NCI-H2227 (cell line): Measurements from ENCODE around the gene REPIN1.

Experiments used
- DNase-seq: peaks from one replicate; lab custom pipeline; 2025; ENCODE audit not compliant: unreplicated experiment; lab: John Stamatoyannopoulos, UW

The REPIN1 gene

DNA sequence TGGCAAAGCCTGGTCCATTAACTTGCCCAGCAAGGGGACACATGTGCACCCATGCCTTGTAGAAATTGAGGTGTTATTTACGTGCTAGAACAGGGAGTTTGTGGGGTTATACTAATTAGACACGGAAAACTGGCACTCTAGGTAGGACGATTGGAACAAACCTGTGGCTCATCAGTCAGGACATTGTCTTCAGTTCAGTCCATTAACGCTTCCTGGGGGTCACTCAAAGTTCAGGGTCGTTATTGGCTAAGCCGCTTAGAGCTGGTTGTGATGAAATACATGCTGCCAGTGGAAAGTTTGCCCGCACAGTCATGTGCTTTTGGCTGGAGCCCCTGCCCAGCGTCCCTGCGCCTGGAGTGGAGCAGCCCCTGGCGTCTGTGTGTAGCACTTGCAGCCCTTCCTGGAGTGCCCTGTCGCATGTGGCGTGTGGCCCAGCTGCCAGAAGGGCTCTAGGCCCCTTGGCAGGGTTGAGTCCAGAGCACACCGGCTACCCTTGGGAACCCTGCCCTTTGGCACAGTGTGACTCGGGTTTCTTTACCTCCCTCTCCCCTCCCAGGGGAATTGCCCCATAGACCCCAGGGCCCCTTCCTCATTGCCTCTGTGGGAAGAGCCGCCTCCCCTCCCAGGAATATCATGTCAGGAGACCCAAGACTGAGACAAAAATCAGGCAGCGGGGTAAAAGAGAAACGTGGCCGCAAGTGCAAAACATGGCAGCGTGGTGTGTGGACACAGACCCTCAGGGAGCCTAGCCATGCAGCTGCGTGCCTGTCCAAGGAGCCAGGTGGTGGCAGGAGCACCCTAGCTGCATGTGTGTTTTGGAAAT, 20.3 kb downstream of the REPIN1 start:
- DNase-seq: no peak

DNA sequence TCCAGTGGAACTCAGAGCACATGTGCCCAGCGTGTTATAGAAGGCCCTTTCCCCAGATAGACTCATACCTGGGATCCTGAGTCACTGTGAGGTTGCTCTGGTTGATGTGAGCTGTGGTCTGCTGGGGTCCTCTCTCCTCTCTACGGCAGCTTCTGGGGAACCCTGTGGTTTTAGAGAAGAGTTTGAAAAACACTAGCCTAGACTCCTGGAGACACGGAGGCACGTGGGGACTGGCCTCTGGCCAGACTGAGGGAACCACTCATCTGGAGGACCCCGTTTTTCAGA, 20.9 kb downstream of the REPIN1 start:
- DNase-seq: no peak

DNA sequence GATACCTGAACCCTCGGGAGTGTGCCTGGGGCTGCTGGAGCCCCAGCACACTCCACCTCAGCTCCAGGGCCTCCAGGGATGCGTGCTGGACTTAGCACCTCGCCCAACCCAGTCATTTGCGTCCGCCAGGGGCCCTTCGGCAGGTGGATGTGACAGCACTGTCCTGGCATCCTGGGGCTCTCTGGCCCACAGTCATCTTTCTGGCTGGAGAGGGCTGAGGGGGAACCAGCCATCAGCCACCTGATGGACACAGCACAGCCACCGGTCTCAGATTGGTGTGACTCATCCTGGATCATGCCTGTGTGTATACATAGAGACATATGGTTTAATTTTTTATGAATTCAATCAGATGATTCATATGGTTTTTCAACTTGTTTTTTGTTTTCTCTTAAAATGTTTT, 21.6 kb downstream of the REPIN1 start:
- no peak for DNase-seq

DNA sequence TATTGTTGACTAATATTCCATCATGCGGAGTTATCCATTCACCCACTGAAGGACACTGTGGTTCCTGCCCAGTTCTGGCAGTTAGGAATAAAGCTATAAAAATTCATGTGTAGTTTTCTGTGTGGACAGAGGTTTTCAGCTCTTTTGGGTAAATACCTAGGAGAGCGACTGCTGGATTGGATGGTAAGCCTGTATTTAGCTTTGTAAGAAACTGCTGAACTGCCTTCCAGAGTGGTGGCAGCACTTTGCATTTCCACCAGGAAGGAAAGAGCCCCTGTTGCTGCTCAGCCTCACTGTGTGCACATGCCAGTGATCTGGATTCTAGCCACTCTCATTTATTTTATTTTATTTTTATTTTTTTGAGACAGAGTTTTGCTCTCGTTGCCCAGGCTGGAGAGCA, 24.7 kb downstream of the REPIN1 start:
- DNase-seq: no peak

DNA sequence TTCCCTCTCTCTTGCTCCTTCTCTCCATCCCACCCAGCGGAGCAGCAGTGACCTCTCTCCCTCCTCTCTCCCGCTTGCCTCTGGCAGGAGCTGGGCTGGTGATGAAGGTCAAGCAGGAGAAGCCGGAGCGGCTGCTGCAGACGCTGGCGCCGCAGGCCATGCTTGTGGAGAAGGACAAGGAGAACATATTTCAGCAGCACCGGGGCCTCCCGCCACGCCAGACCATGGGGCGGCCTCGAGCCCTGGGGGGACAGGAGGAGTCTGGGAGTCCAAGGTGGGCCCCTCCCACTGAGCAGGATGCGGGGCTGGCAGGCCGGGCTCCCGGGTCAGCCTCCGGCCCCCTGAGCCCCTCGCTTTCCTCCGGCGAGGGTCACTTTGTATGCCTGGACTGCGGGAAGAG, 27.8 kb downstream of the REPIN1 start:
- no peak for DNase-seq

DNA sequence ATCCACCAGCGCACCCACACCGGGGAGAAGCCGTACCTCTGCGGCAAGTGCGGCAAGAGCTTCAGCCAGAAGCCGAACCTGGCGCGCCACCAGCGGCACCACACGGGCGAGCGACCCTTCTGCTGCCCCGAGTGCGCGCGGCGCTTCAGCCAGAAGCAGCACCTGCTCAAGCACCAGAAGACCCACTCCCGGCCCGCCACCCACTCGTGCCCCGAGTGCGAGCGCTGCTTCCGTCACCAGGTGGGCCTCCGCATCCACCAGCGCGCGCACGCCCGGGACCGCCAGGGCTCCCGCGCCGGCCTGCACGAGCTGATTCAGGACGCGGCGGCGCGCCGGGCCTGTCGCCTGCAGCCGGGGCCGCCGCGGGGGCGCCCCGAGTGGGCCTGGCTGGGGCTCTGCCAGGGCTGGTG, 28.2 kb downstream of the REPIN1 start:
- no peak for DNase-seq

DNA sequence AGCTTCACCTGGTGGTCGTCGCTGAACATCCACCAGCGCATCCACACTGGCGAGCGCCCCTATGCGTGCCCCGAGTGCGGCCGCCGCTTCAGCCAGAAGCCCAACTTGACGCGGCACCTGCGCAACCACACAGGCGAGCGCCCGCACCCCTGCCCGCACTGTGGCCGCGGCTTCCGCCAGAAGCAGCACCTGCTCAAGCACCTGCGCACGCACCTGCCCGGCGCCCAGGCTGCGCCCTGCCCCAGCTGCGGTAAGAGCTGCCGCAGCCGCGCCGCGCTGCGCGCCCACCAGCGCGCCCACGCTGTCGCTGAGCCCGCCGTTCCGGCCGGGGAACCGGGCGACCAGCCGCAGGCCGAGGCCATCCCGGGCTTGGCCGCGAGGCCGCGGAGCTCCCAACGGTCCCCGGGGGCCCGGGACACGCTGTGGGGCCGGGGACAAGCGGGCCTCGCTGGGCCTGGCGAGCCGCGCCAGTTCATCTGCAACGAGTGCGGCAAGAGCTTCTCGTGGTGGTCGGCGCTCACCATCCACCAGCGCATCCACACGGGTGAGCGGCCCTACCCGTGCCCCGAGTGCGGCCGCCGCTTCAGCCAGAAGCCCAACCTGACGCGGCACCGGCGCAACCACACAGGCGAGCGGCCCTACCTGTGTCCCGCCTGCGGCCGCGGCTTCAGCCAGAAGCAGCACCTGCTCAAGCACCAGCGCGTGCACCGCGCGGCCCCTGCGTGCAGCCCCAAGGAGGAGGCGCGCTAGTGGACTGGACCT, 28.9 kb downstream of the REPIN1 start:
- no peak for DNase-seq

DNA sequence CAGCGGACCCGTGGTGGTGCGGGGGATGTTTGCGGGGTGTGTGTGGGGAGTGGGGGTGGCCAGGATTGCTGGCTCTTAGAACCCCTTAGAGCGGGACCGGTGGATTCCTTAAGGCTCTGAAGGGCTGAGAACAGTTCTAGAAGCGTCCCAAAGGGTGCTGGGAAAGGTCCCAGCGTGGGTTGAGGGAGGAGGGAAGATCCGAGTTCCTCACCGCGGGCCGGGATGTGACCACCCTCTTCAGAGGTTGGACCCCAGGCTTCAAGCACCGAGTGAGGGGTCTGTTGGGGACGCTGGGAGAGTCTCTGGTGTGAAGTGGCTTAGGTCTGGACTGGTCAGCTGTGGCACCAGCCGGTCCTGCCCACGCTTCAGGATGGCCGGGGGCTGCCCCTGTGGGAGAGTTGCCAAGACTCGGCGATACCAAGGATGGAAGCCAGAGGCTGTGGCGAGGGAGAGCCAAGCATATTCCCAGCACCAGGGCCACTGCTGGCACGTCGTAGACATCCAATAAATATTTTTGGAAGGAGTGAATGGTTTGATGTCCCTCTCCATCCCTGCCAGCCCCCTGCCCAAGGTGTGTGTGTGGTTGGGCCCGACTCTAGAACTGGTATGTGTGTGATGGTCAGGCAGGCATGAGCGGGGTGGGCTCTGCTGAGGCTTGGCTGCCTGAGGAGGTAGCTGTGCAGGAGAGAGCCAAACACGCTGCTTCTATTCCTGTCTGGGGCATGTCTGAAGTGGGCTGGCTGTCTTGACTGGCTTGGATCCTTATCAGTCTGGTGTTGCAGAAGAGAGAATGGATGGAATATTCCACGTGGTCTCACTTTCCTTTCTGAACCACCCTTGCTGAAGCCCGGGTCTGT, 29.7 kb downstream of the REPIN1 start:
- no peak for DNase-seq

DNA sequence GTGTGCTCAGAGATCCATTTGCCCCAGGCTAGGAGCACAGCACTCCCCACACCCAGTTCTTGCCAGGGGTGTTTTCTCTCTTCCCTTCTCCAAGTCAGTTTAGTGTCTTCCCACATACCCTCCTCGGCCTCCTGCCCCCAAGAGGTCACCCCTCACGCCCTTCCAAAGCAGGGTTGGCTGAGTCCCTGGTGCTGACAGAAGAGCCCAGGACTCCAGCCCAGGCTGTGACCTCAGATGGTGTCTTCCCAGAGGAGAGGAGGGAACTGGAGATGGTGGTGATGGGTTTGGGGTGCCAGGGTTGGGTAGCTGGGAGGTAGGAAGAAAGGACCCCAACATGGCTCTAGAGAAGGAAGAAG, 30.3 kb downstream of the REPIN1 start:
- no peak for DNase-seq

DNA sequence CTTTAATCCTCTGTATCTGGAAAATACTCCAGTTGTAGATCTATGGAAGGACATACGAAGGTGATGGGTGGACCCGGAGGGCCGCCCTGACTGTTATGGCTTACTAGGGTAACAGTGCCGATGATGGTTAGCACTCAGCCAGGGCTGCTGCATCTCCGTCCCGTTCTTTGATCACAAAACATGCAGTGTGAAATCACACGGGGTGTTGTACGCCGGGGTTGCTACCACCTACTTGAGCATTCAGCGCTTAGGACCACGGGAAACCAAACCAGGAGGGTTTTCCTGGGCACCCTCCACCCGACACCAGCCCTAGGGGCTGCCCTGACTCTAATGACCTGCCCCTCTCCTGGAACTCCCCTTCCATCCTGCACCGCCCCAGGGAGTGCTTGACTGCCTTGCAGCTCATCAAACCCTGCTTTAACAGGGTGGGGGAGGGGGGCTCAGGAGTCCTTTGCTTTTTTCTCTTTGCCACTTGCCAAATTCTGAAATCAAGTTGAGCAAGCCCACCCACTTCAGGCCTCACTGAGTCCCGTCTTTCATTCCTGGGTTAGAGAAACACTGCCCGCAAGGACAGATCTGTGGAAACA, 30.9 kb downstream of the REPIN1 start:
- no peak for DNase-seq

DNA sequence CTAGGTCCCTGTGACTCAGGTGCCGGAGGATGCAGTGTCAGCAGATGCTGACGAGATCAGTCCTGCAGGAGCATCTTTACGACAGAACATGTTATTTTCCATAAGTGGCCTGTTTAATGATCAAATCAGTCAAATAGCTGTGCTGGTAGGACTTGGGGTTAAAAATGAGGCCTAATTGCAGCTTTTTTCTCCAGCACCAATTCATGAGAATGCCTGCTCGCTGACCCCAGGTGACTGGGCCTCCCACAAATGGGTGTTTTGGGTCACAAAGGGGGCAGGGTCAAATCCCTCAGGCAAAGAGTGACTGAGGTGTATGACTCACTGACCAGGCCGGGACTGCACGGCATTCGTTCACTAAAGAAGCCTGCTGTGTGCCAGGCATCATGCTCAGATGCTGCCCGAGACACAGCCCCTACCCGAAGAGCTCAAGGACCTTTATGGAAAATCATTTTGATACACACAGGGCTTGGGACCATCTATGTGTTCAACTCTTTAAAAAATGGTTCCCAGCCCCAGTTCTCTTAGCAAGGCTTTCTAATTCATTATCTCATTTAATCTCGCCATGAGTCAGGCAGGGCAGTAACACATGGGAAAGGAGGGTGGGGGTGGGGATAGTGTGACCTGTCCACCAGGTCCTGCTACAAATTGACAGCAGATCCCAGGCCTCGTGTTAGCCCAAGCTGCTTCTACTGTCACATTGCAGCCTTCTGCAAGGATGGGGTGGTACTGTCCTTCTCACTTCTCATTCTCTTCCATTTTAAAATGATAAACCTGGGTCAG, 31.6 kb downstream of the REPIN1 start:
- peak; percentile 73 for DNase-seq

DNA sequence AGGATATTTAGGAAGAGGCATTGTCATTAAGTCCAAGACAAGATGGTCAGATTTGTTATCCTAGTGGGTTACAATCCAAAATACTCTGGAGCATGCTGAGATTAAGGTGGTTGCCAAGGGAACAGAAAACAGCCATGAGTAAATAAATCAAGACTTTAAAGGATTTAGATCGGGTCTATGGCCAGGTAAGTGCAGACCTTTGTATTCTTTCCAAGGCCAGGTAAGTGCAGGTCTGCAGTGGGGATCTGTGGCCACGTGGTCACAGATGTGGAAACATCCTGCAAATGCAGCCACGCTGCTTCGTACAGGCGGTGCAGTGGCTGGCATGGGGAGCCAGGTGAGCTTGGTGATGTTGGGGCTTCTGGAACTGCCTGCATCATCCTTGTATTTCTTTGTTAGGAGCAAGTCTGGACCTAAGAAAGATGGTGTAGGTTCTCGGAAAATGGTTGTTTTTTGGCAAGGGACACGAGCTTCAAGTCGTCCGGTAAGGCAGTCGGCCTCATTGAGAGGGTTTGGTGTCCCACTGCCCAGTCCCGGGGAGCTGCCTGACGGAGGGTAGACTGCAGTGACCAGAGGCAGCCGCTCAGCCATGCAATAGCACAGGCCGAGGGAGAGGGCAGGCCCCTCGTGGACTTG, 32.3 kb downstream of the REPIN1 start:
- no peak for DNase-seq

DNA sequence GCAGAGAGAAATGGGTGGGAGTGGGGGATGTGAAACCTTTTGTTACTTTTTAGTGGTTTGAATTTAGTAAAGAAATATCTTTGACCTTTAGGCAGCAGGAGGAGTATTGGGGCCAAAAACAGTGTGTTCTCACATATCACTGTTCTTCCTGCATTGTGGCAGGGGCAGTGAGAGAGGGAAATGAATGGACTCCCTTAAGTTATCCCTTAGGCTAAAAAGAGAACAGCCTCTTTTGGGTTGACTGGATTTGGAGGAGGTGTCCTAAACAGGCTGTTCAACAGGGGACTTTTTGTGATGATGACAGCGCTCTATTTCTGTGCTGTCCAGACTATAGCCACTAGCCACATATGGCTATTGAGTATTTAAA, 32.8 kb downstream of the REPIN1 start:
- no peak for DNase-seq

DNA sequence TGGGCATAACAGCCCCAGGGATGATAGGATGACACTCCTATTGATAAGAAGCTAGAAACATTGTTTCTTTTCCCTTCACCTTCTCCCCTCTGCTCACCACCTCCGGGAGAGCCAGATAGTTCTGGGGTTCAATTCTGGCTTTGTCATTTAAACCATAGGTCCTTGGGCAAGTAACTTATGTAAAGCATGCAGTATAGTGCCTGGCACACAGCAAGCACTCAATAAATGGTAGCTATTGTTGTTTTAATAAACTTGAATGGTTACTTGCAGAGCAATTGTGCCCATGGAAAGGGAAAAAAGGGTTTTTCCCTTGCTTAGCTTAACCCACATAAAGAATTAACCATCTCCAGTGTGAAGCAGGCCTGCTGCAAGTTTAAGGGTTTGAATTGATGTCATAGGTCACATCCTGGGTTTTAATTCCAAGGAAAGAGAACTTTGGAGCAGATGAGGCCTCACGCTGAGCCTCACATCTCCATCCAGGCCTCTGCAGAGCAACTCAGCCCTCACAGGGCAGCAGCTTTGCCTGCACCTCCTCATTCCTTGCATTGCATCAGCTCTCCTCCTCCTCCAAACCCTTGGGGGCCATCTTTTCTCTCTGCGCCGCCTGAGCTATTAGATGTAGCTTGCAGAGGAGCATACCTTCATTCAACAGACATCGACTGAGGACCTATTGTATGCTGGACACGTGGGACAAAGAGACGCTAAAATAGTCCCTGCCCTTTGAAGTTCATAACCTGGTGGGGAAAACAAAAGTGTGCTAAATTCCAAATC, 33.4 kb downstream of the REPIN1 start:
- DNase-seq: no peak

DNA sequence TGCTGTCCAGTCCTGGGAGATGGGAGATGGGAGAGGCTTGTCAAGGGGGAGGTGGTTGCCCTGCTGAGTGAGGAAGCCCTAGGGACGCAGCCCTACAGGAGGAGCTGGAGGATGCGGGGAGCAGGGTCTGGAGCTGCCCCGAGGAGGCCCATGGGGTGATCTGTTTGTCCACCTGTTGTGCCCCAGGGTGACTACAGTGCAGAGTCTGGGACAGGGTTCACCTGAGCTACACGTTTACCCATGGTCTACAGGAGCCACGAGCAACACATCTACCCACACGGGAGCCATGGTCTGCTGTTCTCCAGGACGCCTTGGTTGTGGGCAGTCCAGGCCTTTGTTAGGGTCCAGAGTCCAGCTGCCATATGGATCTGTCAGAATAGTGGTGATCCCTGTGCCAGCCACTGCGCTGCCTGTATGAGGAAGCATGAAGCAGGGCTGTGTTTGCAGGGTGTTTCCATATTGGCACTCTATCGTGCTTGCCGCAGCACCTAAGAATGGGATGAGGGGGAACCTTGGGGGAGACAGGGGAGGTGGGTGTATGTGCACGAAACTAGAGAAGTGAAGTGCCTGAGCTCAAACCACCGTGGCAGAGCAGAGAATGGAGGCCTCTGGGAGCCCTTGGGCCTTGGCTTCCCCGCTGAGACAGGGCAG, 34.2 kb downstream of the REPIN1 start:
- no peak for DNase-seq

DNA sequence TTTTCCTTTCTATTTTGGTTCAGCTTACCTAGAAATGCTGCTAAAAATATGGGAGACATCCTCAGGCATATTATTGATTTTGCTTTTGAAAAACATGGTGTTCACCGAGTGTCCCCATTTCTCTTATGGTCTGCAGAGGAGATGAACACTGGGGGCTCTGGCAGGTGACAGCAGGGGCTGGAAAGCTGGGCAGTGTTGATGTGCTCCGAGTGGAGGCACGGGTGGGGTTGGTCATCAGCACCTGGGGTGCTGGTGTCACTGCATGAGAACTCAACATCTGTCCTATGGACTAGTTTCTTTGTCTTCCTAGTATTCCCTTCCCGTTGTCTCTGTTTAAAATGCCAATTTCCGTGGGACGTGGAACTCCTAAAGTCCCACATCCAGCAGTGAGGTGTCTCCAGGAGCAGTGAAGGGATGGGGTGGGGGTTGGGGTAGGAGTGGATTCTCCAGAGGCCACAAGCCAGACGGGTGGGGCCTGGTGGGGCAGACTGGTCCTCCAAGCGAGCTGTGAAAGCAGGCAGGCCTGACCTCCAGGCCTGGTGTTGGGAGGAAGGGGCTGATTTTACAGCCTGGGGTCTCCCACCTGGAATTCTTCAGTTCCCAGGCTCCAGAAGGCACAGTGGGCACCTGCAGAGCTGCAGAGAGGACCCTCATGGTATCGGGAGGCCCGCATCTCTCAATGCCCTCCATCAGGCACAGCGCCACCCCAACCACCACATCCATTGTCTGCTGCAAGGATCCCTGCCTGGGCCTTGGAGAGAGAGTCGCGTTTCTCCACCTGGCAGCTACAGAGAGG, 35.0 kb downstream of the REPIN1 start:
- no peak for DNase-seq

DNA sequence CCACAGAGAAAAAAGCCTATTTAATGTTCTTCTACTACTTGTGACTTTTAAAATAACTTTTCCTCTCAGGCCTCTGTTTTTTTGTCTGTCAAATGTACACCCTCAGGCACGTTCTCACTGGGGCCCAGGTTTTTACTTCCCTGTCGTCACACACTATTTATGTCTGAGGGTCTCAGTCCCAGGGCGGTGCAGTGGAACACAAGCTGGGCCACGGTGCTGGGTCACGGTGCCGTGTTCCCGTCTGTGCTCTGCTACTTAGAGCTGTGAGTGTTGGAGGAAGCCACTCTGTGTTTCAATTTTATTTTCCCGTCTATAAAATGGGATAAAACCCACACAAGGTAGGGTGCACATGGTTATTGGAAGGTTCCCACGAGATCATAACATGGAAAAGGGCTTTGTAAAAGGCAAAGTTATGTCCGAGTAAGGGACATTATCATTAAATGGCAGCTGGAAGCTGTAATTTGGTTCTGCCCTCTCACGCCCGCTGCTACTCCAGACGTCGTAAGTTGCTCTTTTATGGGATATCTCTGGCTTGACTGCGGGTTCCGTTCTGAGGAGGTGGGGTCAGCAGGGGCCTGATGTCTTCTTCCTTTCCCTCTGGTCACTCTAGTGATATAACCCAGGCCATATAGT, 35.7 kb downstream of the REPIN1 start:
- DNase-seq: peak; percentile 37
